PC-3 (cell line): ENCODE measurements around the gene PPP3R1. TPM values are rescaled to one million over a fixed set of nuclear protein-coding genes. Genes with fewer than 3 reads are reported as not detected.

Experiments
- ATAC-seq: fragments of 200-7000 bp; cut with Tn5 transposase; 2 replicates; pipeline ENCODE4 v1.9.1; 2020; ENCODE audit warnings: mild to moderate bottlenecking, moderate library complexity
- BruUV-seq: library from RNA; stranded (reverse); fragments of 400-500 nt; replicated peaks from 2 replicates; lab custom pipeline; 2021; lab: Mats Ljungman, UMichigan
- CTCF ChIA-PET: fragments of 300-600 bp; sonication (Branson Sonifier 250); formaldehyde crosslinking; loops from one replicate; lab custom pipeline; 2022; ENCODE audit warnings: antibody characterized with exemption; lab: Charles Lee
- POLR2A ChIA-PET: fragments of 300-600 bp; sonication (Branson Sonifier 250); formaldehyde crosslinking; loops from one replicate; lab custom pipeline; 2022; ENCODE audit warnings: antibody characterized with exemption; ENCODE audit not compliant: unreplicated experiment; lab: Charles Lee
- DNase-seq: peaks from one replicate; pipeline ENCODE4 v3.0.0-alpha.2; 2015
- H2AFZ ChIP-seq: fragments of 300-600 bp; sonication (generic); 2 replicates; pipeline ENCODE4 v1.6.0; 2016; ENCODE audit warnings: antibody characterized with exemption, low read length
- H3F3A ChIP-seq: fragments of 300-600 bp; sonication (generic); one replicate; pipeline ENCODE4 v1.6.0; 2017; ENCODE audit warnings: antibody characterized with exemption, low read length, control low read depth, mild to moderate bottlenecking; ENCODE audit not compliant: unreplicated experiment
- H3K27ac ChIP-seq: fragments of 300-600 bp; sonication (generic); 2 replicates; pipeline ENCODE4 v1.5.1; 2016; ENCODE audit warnings: mild to moderate bottlenecking, low read length
- H3K27me3 ChIP-seq: fragments of 300-600 bp; sonication (generic); 2 replicates; pipeline ENCODE4 v1.6.1; 2016; ENCODE audit warnings: low read length, mixed read lengths
- H3K36me3 ChIP-seq: fragments of 300-600 bp; sonication (generic); 2 replicates; pipeline ENCODE4 v1.6.1; 2016; ENCODE audit warnings: low read depth, mixed run types, low read length, mixed read lengths
- H3K4me1 ChIP-seq: fragments of 300-600 bp; sonication (generic); 2 replicates; pipeline ENCODE4 v1.5.1; 2016; ENCODE audit warnings: low read length; ENCODE audit not compliant: insufficient read depth
- H3K4me2 ChIP-seq: fragments of 300-600 bp; sonication (generic); 2 replicates; pipeline ENCODE4 v1.6.0; 2016; ENCODE audit warnings: low read length
- H3K4me3 ChIP-seq: fragments of 300-600 bp; sonication (generic); 2 replicates; pipeline ENCODE4 v1.5.1; 2016; ENCODE audit warnings: mild to moderate bottlenecking, low read length, mixed read lengths
- H3K79me2 ChIP-seq: fragments of 300-600 bp; sonication (generic); 2 replicates; pipeline ENCODE4 v1.6.1; 2017; ENCODE audit warnings: low read length, mixed read lengths
- H3K9ac ChIP-seq: fragments of 300-600 bp; sonication (generic); 2 replicates; pipeline ENCODE4 v1.6.0; 2016; ENCODE audit warnings: mild to moderate bottlenecking, low read length
- H3K9me2 ChIP-seq: fragments of 300-600 bp; sonication (generic); replicated peaks from 2 replicates; pipeline ENCODE4 v1.6.1; 2016; ENCODE audit warnings: mixed run types, low read length, mixed read lengths
- H3K9me3 ChIP-seq: fragments of 300-600 bp; sonication (generic); 2 replicates; pipeline ENCODE4 v1.6.1; 2016; ENCODE audit warnings: low read length, mixed read lengths
- H4K20me1 ChIP-seq: fragments of 300-600 bp; sonication (generic); 2 replicates; pipeline ENCODE4 v1.6.1; 2016; ENCODE audit warnings: low read length, mixed read lengths
- EZH2 ChIP-seq: fragments of 300-600 bp; sonication (generic); IDR thresholded peaks from one replicate; pipeline ENCODE4 v1.6.1; 2017; ENCODE audit warnings: antibody characterized with exemption, mild to moderate bottlenecking, low read length; ENCODE audit not compliant: unreplicated experiment
- EZH2phosphoT487 ChIP-seq: fragments of 300-600 bp; sonication (generic); IDR thresholded peaks from 2 replicates; pipeline ENCODE4 v1.6.1; 2018; ENCODE audit warnings: mild to moderate bottlenecking, antibody characterized with exemption, low read length, borderline replicate concordance
- intact Hi-C: fragments of 100-400 bp; cut with micrococcal nuclease; formaldehyde crosslinking; loops from 2 replicates; pipeline ENCODE4 v1.9.0; 2023
- total RNA-seq: library from RNA; depleted of rRNA; stranded (reverse); fragments of >200 nt; gene quantifications from 2 replicates; pipeline ENCODE4 v1.2.3, GENCODE V29; 2014
- TF ChIP-seq, protein P1 (sequence below): fragments of 300-600 bp; sonication (generic); conservative IDR thresholded peaks from 2 replicates; pipeline ENCODE4 v1.5.1; 2017; ENCODE audit warnings: antibody characterized with exemption, low read depth, mild to moderate bottlenecking, low read length

PPP3R1 gene
- total RNA-seq, 1 experiment from 2014 or later, result 13.7 TPM

DNA sequence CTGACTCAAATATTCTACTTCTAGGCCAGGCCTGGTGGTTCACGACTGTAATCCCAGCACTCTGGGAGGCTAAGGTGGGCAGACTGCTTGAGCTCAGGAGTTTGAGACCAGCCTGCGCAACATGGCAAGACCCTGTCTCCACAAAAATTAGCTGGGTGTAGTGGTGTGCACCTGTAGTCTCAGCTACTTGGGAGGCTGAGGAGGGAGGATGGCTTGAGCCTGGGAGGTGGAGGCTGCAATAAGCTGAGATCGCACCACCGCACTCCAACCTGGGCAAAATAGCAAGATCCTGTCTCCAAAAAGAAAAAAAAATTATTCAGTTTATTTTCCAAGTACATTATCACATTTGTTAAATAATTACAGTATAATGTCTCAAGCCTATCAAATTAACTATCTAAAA, 7.3 kb downstream of the PPP3R1 start:
- H3K79me2 ChIP-seq, result peaks cover 100% of the 10 kb centered on the region
- no TSS peak for BruUV-seq
- intact Hi-C loops, result no loop called here
- H3K36me3 ChIP-seq, result no peaks in the 10 kb centered on the region
- no peak overlapping the region for H3K4me2 ChIP-seq
- no peak for DNase-seq
- H3K9me3 ChIP-seq, result no peaks in the 10 kb centered on the region
- H3K27me3 ChIP-seq, result no peaks in the 10 kb centered on the region
- ChIA-PET POLR2A (interaction anchor here (0.6 kb wide), 1 partner anchor 69 kb away, joined by 3 read pairs; no protein-coding TSS in a partner anchor), CTCF (no interaction called here)
- H3F3A ChIP-seq, result no peaks in the 10 kb centered on the region
- no peaks in the 10 kb centered on the region for H3K9me2 ChIP-seq
- no peak overlapping the region for H3K27ac ChIP-seq
- H4K20me1 ChIP-seq, result peaks cover 74% of the 10 kb centered on the region
- ATAC-seq, result no peak
- no peak overlapping the region for H3K4me3 ChIP-seq
- peaks cover 22% of the 10 kb centered on the region for H3K4me1 ChIP-seq
- no peak for TF ChIP-seq EZH2
- no peak for TF ChIP-seq EZH2phosphoT487
- TF ChIP-seq, protein P1, sequence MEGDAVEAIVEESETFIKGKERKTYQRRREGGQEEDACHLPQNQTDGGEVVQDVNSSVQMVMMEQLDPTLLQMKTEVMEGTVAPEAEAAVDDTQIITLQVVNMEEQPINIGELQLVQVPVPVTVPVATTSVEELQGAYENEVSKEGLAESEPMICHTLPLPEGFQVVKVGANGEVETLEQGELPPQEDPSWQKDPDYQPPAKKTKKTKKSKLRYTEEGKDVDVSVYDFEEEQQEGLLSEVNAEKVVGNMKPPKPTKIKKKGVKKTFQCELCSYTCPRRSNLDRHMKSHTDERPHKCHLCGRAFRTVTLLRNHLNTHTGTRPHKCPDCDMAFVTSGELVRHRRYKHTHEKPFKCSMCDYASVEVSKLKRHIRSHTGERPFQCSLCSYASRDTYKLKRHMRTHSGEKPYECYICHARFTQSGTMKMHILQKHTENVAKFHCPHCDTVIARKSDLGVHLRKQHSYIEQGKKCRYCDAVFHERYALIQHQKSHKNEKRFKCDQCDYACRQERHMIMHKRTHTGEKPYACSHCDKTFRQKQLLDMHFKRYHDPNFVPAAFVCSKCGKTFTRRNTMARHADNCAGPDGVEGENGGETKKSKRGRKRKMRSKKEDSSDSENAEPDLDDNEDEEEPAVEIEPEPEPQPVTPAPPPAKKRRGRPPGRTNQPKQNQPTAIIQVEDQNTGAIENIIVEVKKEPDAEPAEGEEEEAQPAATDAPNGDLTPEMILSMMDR, result no peak
- no peak overlapping the region for H2AFZ ChIP-seq
- no peak overlapping the region for H3K9ac ChIP-seq

DNA sequence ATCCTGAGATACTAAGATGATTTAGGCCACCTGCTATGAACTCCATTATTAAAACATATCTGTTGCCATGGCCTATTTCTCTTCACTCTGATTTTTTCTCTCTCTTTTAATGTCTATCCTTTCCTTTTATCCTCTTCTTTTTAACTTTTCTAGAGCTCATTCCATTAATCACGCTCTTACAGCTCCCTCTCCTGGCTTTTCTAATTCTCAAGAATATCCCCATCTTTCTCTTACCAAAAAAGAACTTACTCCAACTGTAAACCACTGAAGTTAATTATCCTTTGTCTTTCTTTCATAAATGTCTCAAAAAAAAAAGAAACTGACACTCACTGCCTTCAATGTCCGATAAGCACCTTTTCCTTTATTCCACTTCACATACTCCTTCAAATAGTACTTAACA, 7.9 kb downstream of the PPP3R1 start:
- H3K4me1 ChIP-seq, result peaks cover 22% of the 10 kb centered on the region
- no peak overlapping the region for H3K9ac ChIP-seq
- H3K27me3 ChIP-seq, result no peaks in the 10 kb centered on the region
- peaks cover 74% of the 10 kb centered on the region for H4K20me1 ChIP-seq
- H3K4me3 ChIP-seq, result no peak overlapping the region
- DNase-seq (no peak), ATAC-seq (no peak)
- no peaks in the 10 kb centered on the region for H3K36me3 ChIP-seq
- no peak overlapping the region for H3K27ac ChIP-seq
- no peaks in the 10 kb centered on the region for H3F3A ChIP-seq
- peaks cover 100% of the 10 kb centered on the region for H3K79me2 ChIP-seq
- ChIA-PET POLR2A (interaction anchor here (0.6 kb wide), 1 partner anchor 68 kb away, joined by 3 read pairs; no protein-coding TSS in a partner anchor), CTCF (no interaction called here)
- no TSS peak for BruUV-seq
- H3K9me2 ChIP-seq, result no peaks in the 10 kb centered on the region
- TF ChIP-seq, protein P1, result 0 out of 2 replicates have a peak, but pooled peaks have one; percentile 14
- TF ChIP-seq EZH2phosphoT487, result no peak
- no peaks in the 10 kb centered on the region for H3K9me3 ChIP-seq
- intact Hi-C loops, result no loop called here
- no peak overlapping the region for H3K4me2 ChIP-seq
- H2AFZ ChIP-seq, result no peak overlapping the region

DNA sequence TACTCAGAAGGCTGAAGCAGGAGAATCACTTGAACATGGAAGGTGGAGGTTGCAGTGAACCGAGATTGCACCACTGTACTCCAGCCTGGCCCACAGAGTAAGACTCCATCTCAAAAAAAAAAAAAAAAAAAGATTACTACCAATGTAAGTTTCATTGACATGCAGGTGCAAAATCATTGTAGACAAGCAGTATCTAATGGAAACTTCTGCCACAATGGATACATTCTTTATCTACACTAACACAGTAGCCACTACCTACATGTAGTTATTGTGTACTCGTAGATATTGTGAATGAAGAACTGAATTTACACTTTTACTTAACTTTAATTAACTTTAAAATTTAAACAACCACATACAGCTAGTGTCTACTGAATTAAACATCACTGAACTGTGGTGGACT, 10.6 kb downstream of the PPP3R1 start:
- H3K4me1 ChIP-seq, result peaks cover 31% of the 10 kb centered on the region
- POLR2A ChIA-PET, result no interaction called here
- no peaks in the 10 kb centered on the region for H3K27me3 ChIP-seq
- TF ChIP-seq EZH2phosphoT487, result no peak
- TF ChIP-seq, protein P1, result no peak
- TF ChIP-seq EZH2, result no peak
- no peaks in the 10 kb centered on the region for H3K9me2 ChIP-seq
- ATAC-seq (no peak), DNase-seq (no peak)
- no peak overlapping the region for H3K9ac ChIP-seq
- BruUV-seq, result no TSS peak
- H3K4me3 ChIP-seq, result no peak overlapping the region
- no peak overlapping the region for H3K27ac ChIP-seq
- H2AFZ ChIP-seq, result no peak overlapping the region
- H4K20me1 ChIP-seq, result peaks cover 74% of the 10 kb centered on the region
- H3K9me3 ChIP-seq, result no peaks in the 10 kb centered on the region
- intact Hi-C loops, result no loop called here
- no peak overlapping the region for H3K4me2 ChIP-seq
- CTCF ChIA-PET, result no interaction called here
- peaks cover 100% of the 10 kb centered on the region for H3K79me2 ChIP-seq
- no peaks in the 10 kb centered on the region for H3K36me3 ChIP-seq
- H3F3A ChIP-seq, result no peaks in the 10 kb centered on the region
